Naive thymus-derived CD8-positive, alpha-beta T cell (primary cell): ENCODE data around the gene CACNA1D. TPM values are rescaled to one million over a fixed set of nuclear protein-coding genes. Genes with fewer than 3 reads are reported as not detected.

ENCODE experiments used
- ATAC-seq, 2 donors: fragments of 150-1000 bp; cut with Tn5 transposase in 1 of 2; sonication (Bioruptor Pico), chemical (Tn5 transposase) in 1 of 2; 1 replicate in 1 of 2; 2 replicates in 1 of 2; pipeline ENCODE4 v1.10.0; 2021; ENCODE audit warnings: mild to moderate bottlenecking in 2 of 2, moderate library complexity in 2 of 2
- POLR2A ChIA-PET: fragments of 350-600 bp; sonication (Branson Sonifier 250); formaldehyde crosslinking; loops from one replicate; lab custom pipeline; 2021; ENCODE audit warnings: antibody characterized with exemption; lab: Charles Lee
- DNase-seq, 10 donors: peaks; one replicate each; pipeline versions ENCODE4 v3.0.0 to v3.0.0-alpha.2; 2020 to 2022
- H3K27ac Mint-ChIP-seq, 10 donors: one replicate each; pipeline ENCODE4 v1.8.0; 2020 to 2022; ENCODE audit warnings: mild to moderate bottlenecking in 10 of 10, mixed read lengths in 10 of 10, moderate library complexity in 4 of 10, inconsistent platforms in 1 of 10
- H3K27me3 Mint-ChIP-seq, 5 donors: one replicate each; pipeline ENCODE4 v1.8.0; 2021 to 2022; ENCODE audit warnings: mixed read lengths in 5 of 5
- H3K36me3 Mint-ChIP-seq, 3 donors: one replicate each; pipeline ENCODE4 v1.8.0; 2020 to 2022; ENCODE audit warnings: mixed read lengths in 3 of 3, mild to moderate bottlenecking in 2 of 3, inconsistent platforms in 1 of 3
- H3K4me1 Mint-ChIP-seq, 4 donors: one replicate each; pipeline ENCODE4 v1.8.0; 2021 to 2022; ENCODE audit warnings: mixed read lengths in 4 of 4
- H3K4me3 Mint-ChIP-seq, 10 donors: one replicate each; pipeline ENCODE4 v1.8.0; 2020 to 2022; ENCODE audit warnings: mild to moderate bottlenecking in 10 of 10, mixed read lengths in 10 of 10, moderate library complexity in 6 of 10, inconsistent platforms in 1 of 10
- H3K9me3 Mint-ChIP-seq, 9 donors: one replicate each; pipeline ENCODE4 v1.8.0; 2020 to 2022; ENCODE audit warnings: mixed read lengths in 9 of 9, mild to moderate bottlenecking in 3 of 9, inconsistent platforms in 1 of 9, moderate library complexity in 1 of 9
- polyA plus RNA-seq, 3 donors: library from polyadenylated mRNA; unstranded; fragments of 300-500 nt; fragmentation: Illumina TruSeq; gene quantifications; one replicate each; pipeline ENCODE4 v1.2.3, GENCODE V29; 2021
- total RNA-seq, 8 experiments: library from RNA in 2 of 8; stranded (reverse) in 2 of 8; gene quantifications; one replicate each; pipeline ENCODE4 v1.2.3 and lab custom pipeline; 2021 to 2026

CACNA1D gene
- total and polyA plus RNA-seq, 5 experiments from 2014 or later, result not detected

GRCh38 chr3:53777468-53777867 is 283.1 kb downstream of the CACNA1D start:
- Mint-ChIP-seq H3K4me1 (no peaks in the 10 kb centered on the region), H3K4me3 (no peak overlapping the region), H3K27ac (no peak overlapping the region), H3K27me3 (peaks cover 0 to 4% (median 0%) of the 10 kb centered on the region in 5 donors), H3K9me3 (no peaks in the 10 kb centered on the region), H3K36me3 (no peaks in the 10 kb centered on the region)
- DNase-seq, result no peak
- POLR2A ChIA-PET, result no interaction called here
- ATAC-seq, result no peak

DNA sequence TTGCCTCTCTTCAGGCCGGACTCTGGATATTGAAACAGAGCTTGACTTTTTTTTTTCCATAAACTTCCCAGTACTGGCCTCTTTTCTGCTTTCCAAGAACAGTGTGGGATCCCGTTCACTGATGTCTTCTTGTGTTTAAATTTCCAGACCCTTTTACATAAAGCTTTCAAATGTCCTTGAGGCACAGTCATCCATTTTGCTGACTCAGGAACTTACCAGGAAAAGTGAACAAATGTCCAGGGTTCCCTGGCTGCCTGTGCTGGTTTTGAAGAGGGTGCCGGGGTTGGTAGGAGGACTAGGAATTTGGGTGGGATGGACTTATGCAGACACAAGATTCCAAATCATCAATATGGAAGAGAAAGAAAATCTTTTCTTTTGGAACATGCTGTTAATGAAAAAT is 283.7 kb downstream of the CACNA1D start:
- Mint-ChIP-seq H3K36me3 (no peaks in the 10 kb centered on the region), H3K27ac (no peak overlapping the region), H3K9me3 (no peaks in the 10 kb centered on the region), H3K4me3 (no peak overlapping the region), H3K27me3 (peaks cover 0 to 4% (median 0%) of the 10 kb centered on the region in 5 donors), H3K4me1 (no peaks in the 10 kb centered on the region)
- DNase-seq, result no peak
- POLR2A ChIA-PET, result no interaction called here
- ATAC-seq, result no peak

GRCh38 chr3:53780171-53780570 is 285.8 kb downstream of the CACNA1D start:
- POLR2A ChIA-PET, result no interaction called here
- ATAC-seq, result no peak
- H3K4me3 Mint-ChIP-seq, result no peak overlapping the region
- H3K27me3 Mint-ChIP-seq, result no peaks in the 10 kb centered on the region
- H3K9me3 Mint-ChIP-seq, result no peaks in the 10 kb centered on the region
- H3K4me1 Mint-ChIP-seq, result no peaks in the 10 kb centered on the region
- no peak overlapping the region for H3K27ac Mint-ChIP-seq
- no peak for DNase-seq
- H3K36me3 Mint-ChIP-seq, result no peaks in the 10 kb centered on the region

GRCh38 chr3:53780806-53781205 is 286.4 kb downstream of the CACNA1D start:
- Mint-ChIP-seq H3K36me3 (no peaks in the 10 kb centered on the region), H3K4me3 (no peak overlapping the region), H3K9me3 (no peaks in the 10 kb centered on the region), H3K4me1 (no peaks in the 10 kb centered on the region), H3K27ac (peak overlapping the region in 1 of 10 donors; percentile 34), H3K27me3 (no peaks in the 10 kb centered on the region)
- POLR2A ChIA-PET, result no interaction called here
- no peak for DNase-seq
- ATAC-seq, result no peak

- Mint-ChIP-seq H3K27ac (peak overlapping the region in 1 of 10 donors; percentile 20), H3K27me3 (peaks cover 7 to 17% (median 10%) of the 10 kb centered on the region in 5 donors), H3K4me3 (no peak overlapping the region), H3K4me1 (no peaks in the 10 kb centered on the region), H3K9me3 (no peaks in the 10 kb centered on the region), H3K36me3 (no peaks in the 10 kb centered on the region)
- ATAC-seq (no peak), DNase-seq (no peak)
- POLR2A ChIA-PET, result no interaction called here
These were observed 292.6 kb downstream of the CACNA1D start for GRCh38 chr3:53787016-53787415.

GRCh38 chr3:53788038-53788437 is 293.6 kb downstream of the CACNA1D start:
- ATAC-seq, result no peak
- POLR2A ChIA-PET, result no interaction called here

GRCh38 chr3:53789459-53789858 is 295.0 kb downstream of the CACNA1D start:
- POLR2A ChIA-PET, result no interaction called here
- Mint-ChIP-seq H3K36me3 (no peaks in the 10 kb centered on the region), H3K9me3 (no peaks in the 10 kb centered on the region), H3K4me1 (no peaks in the 10 kb centered on the region), H3K27ac (no peak overlapping the region), H3K27me3 (peaks cover 7 to 24% (median 10%) of the 10 kb centered on the region in 5 donors), H3K4me3 (no peak overlapping the region)
- DNase-seq (no peak), ATAC-seq (no peak)

More at GRCh38 chr3:53788038-53788437, 293.6 kb downstream of the CACNA1D start:
- no peak for DNase-seq
- Mint-ChIP-seq H3K4me3 (no peak overlapping the region), H3K4me1 (no peaks in the 10 kb centered on the region), H3K27me3 (peaks cover 7 to 17% (median 10%) of the 10 kb centered on the region in 5 donors), H3K36me3 (no peaks in the 10 kb centered on the region), H3K27ac (no peak overlapping the region), H3K9me3 (no peaks in the 10 kb centered on the region)

- POLR2A ChIA-PET, result no interaction called here
- Mint-ChIP-seq H3K9me3 (no peaks in the 10 kb centered on the region), H3K27ac (no peak overlapping the region), H3K36me3 (no peaks in the 10 kb centered on the region), H3K27me3 (peaks cover 9 to 34% (median 10%) of the 10 kb centered on the region in 5 donors), H3K4me3 (no peak overlapping the region), H3K4me1 (no peaks in the 10 kb centered on the region)
- ATAC-seq (no peak), DNase-seq (no peak)
These were observed 296.1 kb downstream of the CACNA1D start for GRCh38 chr3:53790470-53790869.

DNA sequence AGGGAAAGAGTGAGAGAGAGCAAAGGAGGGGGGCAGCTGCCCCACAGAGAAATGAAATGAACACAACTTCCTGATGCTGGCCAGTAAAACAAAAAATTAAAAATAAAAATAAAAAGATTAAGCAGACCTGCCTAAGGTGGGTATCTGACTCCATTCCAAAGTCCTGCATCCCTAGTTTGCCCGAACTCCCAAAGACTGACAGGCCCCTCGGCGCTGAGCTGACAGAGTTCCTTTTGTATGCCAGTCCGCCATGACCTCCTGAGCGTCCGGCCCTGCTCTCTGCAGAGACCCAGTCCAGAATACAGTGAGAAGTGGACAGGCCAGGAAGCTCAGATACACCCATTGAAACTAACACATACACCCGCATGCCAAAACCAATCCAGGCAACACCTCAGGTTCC is 296.9 kb downstream of the CACNA1D start:
- H3K27ac Mint-ChIP-seq, result no peak overlapping the region
- H3K27me3 Mint-ChIP-seq, result peaks cover 10 to 38% (median 11%) of the 10 kb centered on the region in 5 donors
- POLR2A ChIA-PET, result no interaction called here
- ATAC-seq, result no peak
- H3K4me1 Mint-ChIP-seq, result no peaks in the 10 kb centered on the region
- no peaks in the 10 kb centered on the region for H3K36me3 Mint-ChIP-seq
- H3K4me3 Mint-ChIP-seq, result no peak overlapping the region
- DNase-seq, result no peak
- no peaks in the 10 kb centered on the region for H3K9me3 Mint-ChIP-seq

DNA sequence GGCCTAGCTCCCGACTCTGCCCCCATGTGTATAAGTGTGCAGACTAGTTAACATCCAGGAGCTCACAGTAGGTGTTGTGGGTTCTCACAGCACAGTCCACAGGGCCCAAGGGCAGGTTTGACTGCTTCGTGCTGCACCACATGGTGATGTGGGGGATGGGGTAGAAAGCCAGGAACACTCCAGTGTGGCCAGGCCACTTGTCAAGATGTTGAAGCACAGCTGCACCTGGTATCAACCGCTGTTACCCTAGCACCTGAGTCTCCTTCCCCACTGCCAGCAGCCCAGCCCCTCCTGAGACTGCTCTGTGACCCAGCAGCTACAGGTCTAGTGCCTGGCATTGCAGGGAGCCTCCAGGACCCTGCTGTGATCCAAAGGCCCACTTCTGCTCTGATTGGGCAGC is 298.5 kb downstream of the CACNA1D start:
- no peak overlapping the region for H3K27ac Mint-ChIP-seq
- no peaks in the 10 kb centered on the region for H3K4me1 Mint-ChIP-seq
- POLR2A ChIA-PET, result no interaction called here
- no peak for ATAC-seq
- H3K9me3 Mint-ChIP-seq, result no peaks in the 10 kb centered on the region
- H3K27me3 Mint-ChIP-seq, result peaks cover 6 to 29% (median 8%) of the 10 kb centered on the region in 5 donors
- DNase-seq, result no peak
- H3K36me3 Mint-ChIP-seq, result no peaks in the 10 kb centered on the region
- no peak overlapping the region for H3K4me3 Mint-ChIP-seq

DNA sequence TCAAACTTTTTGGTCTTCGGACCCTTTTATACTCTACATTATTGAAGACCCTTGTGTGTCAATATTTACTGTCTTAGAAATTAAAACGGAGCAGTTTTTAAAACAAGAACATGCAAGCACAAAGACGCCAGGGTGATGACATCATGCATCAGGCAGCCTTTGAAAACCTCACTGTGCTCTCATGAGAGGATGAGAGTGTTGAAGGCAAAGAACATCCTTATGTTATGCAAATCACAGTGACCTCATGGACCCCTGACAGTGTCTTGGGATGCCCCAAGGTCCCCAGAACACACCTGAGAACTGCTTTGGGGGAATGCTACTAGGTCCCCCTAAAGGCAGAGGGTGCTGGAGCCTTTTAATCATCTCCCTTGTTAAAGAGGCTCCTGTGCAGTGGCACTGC is 300.2 kb downstream of the CACNA1D start:
- H3K4me1 Mint-ChIP-seq, result no peaks in the 10 kb centered on the region
- H3K9me3 Mint-ChIP-seq, result no peaks in the 10 kb centered on the region
- no peak overlapping the region for H3K27ac Mint-ChIP-seq
- POLR2A ChIA-PET, result no interaction called here
- no peaks in the 10 kb centered on the region for H3K36me3 Mint-ChIP-seq
- peaks cover 4 to 31% (median 8%) of the 10 kb centered on the region in 5 donors for H3K27me3 Mint-ChIP-seq
- no peak for DNase-seq
- ATAC-seq, result no peak
- H3K4me3 Mint-ChIP-seq, result no peak overlapping the region

DNA sequence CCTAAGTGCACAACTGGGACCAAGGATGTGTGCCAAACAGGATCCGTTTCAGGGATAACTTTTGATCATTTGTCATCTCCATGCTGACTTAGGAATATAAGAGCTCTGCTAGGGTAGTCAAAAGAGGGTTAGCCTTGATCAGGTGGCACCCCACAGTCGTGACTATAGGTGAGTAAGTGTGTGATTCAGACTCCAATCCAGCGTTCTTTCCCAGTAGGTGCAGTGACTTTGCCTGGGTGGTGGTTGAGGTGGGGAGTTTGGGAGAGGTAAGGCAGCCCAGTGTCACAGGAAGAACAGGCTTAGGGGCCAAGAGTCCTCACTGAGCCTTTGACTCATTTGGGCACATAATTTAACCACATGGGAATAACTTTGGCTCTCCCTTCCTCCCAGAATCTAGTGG is 300.8 kb downstream of the CACNA1D start:
- peaks cover 2 to 31% (median 6%) of the 10 kb centered on the region in 5 donors for H3K27me3 Mint-ChIP-seq
- no peak for ATAC-seq
- no peak overlapping the region for H3K4me3 Mint-ChIP-seq
- no peaks in the 10 kb centered on the region for H3K36me3 Mint-ChIP-seq
- no peak overlapping the region for H3K27ac Mint-ChIP-seq
- H3K4me1 Mint-ChIP-seq, result no peaks in the 10 kb centered on the region
- POLR2A ChIA-PET, result no interaction called here
- DNase-seq, result no peak
- H3K9me3 Mint-ChIP-seq, result no peaks in the 10 kb centered on the region

DNA sequence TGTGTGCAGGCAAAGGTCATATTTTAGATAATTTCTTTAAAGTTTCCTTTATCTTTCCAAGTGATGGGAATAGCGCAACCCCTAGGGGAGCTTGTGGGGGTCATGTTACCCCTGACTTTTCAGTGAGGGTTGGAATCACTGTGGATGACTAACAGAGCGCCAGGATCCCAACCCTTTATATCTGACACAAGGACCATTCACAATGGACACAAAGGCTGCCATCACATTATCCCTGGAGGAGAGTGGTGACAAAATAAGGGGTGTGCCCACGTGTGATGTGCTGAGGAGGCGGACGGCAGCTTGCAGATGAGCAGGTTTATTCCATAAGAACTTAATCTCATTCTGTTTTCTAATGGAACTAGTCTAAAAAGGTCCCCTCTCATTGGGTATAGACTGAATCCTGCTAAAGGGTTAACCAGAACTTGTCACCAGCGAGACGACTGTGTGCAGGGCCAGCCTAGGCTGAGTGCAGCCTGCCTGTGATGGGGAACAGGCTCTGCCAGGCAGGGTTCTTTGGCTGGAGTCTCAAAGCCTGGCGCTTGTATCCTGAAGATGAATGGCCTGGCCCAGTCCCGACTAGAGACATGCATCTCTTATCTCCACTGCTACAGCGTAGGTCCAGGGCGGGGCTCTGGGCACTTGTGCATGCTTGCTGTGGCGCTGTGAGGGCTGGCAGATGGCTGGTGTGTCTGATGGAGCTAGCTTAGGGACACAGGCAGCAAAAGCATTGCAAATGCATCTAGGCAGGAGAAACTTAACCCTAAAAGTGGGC is 301.6 kb downstream of the CACNA1D start:
- no peak overlapping the region for H3K4me3 Mint-ChIP-seq
- POLR2A ChIA-PET, result no interaction called here
- H3K4me1 Mint-ChIP-seq, result no peaks in the 10 kb centered on the region
- ATAC-seq, result no peak
- peaks cover 2 to 31% (median 10%) of the 10 kb centered on the region in 5 donors for H3K27me3 Mint-ChIP-seq
- no peak overlapping the region for H3K27ac Mint-ChIP-seq
- no peak for DNase-seq
- H3K9me3 Mint-ChIP-seq, result no peaks in the 10 kb centered on the region
- H3K36me3 Mint-ChIP-seq, result no peaks in the 10 kb centered on the region

DNA sequence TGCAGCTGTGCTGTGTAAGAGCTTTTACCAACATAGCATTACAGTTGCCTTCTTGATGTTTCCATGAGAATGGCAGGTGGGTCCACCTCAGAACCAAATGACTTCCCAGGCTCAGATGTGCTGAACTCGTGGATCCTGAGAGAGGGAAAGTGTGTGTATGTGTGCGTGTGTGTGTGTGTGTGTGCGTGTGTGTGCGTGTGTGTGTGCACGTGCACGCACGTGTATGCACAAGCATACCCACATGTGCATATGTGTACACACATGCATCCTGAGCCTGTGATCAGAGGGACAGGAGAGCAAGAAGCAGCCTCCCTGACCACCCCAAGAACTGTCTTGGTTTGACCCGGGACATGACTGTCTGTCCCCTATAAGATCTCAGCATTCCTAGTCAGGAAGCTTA is 303.7 kb downstream of the CACNA1D start:
- POLR2A ChIA-PET, result no interaction called here
- DNase-seq (no peak), ATAC-seq (no peak)
- no peaks in the 10 kb centered on the region for H3K4me1 Mint-ChIP-seq
- H3K27ac Mint-ChIP-seq, result no peak overlapping the region
- H3K36me3 Mint-ChIP-seq, result no peaks in the 10 kb centered on the region
- H3K4me3 Mint-ChIP-seq, result no peak overlapping the region
- no peaks in the 10 kb centered on the region for H3K9me3 Mint-ChIP-seq
- H3K27me3 Mint-ChIP-seq, result peaks cover 2 to 31% (median 10%) of the 10 kb centered on the region in 5 donors
